HG03342 (cell line): ENCODE data around the gene YJU2.
A peak's percentile ranks its signal among the peaks of the same experiment; 100 is the strongest.
"Not testable (repeated sequence)": the region's sequence is repeated elsewhere in the genome, so short reads cannot be mapped to it uniquely, and the experiment has no call there.

ENCODE experiments used
- ATAC-seq: cut with Tn5 transposase; IDR thresholded peaks from one replicate; pipeline ENCODE4 v1.9.1; 2021; ENCODE audit warnings: mild to moderate bottlenecking, moderate library complexity; ENCODE audit not compliant: unreplicated experiment

YJU2 gene

DNA sequence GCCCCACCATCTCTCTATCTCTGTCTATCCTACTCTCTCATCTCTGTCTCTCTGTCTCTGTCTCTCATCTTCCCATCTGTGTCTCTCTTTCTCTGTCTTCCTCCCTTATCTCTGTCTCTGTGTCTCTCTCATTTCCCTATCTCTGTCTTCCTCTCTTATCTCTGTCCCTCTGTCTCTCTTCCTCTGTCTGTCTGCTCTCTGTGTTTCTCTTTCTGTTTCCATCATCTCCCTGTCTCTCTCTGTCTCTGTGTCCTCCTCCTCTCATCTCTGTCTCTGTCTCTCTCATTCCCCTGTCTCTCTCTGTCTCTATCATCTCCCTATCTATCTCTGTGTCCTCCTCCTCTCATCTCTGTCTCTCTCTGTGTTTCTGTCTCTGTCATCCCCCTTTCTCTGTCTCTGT, 19.1 kb upstream of the YJU2 start:
- ATAC-seq = no peak

DNA sequence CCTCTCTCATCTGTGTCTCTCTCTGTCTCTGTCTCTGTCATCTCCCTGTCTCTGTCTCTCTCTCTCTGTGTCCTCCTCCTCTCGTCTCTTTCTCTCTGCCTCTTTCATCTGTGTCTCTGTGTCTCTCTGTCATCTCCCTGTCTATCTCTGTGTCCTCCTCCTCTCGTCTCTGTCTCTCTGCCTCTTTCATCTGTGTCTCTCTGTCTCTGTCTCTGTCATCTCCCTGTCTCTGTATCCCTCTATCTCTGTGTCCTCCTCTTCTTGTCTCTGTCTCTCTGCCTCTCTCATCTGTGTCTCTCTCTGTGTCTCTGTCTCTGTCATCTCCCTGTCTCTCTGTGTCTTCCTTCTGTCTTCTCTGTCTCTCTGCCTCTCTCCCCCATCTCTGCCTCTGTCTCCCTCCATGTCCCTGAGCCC, 18.1 kb upstream of the YJU2 start:
- ATAC-seq = no peak

DNA sequence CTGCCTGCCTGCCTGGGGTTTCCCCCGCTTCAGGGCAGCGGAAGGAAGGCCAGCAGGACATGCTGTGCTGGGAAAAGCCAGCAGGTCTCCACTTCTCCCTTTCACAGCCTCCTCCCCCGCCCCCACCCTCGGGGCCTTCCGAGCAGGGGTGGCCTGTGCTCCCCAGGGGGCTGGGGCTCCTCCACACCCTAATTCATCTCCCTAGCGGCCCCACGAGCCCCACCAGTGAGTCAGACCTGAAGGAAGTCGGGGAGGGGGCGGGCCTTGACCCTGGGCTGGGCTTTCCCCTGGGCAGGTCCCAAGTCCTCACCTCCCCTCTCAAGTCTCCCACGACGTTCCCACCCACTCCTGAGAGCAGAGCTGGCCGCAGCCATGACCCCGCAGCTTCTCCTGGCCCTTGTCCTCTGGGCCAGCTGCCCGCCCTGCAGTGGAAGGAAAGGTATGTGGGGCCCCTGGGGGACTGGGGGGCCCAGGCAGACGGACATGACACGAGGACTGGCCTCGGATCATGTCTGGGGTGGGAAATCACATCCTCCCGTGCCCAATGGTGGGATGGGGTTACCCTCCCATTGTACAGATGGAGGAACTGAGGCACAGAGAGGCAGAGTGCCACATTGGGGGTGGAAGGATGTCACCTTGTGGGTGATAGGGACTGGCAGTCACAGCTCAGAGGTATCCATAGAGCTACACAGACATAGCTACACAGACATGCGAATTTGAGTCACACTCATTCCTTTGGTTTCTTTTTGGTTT, 17.5 kb upstream of the YJU2 start, which contains the start of gene EBI3:
EBI3 (plus strand) TSS at position 345 of the 753 bp plus-strand sequence; CDS start at position 373, 28 bp downstream.
- peak; percentile 59 for ATAC-seq

DNA sequence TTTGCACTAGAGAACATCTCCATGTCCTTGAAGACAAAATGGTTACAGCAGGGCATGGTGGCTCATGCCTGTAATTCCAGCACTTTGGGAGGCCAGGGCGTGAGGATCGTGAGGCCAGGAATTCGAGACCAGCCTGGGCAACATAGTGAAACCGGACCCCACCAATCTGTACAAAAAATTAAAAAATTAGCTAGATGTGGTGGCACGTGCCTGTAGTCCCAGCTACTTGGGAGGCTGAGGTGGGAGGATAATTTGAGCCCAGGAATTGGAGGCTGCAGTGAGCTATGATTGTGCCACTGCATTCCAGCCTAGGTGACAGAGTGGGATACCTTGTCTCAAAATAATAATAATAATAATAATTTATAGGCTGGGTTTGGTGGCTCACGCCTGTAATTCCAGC, 16.6 kb upstream of the YJU2 start:
- not testable (repeated sequence) for ATAC-seq

DNA sequence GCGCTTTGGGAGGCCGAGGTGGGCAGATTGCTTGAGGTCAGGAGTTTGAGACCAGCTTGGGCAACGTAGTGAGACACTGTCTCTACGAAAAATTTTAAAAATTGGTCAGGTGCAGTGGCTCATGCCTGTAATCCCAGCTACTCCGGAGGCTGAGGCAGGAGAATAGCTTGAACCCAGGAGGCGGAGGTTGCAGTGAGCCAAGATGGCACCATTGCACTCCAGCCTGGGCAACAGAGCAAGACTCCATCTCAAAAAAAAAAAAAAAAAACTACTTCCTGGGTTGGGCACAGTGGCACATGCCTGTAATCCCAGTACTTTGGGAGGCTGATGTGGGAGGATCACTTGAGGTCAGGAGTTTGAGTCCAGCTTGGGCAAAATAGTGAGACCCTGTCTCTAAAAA, 15.4 kb upstream of the YJU2 start:
- not testable (repeated sequence) for ATAC-seq

DNA sequence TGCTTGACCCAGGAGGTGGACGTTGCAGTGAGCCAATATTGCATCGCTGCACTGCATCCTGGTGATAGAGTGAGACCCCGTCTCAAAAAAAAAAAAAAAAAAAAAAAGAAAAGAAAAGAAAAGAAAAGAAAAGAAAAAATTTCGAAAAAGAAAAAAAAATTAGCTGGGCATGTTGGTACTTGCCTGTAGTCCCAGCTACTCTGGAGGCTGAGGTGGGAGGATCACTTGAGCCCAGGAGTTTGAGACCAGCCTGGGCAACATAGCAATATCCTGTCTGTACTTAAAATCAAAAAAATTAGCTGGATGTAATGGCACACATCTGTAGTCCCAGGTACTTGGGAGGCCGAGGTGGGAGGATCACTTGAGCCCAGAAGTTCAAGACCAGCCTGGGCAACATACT, 14.7 kb upstream of the YJU2 start:
- ATAC-seq = not testable (repeated sequence)

DNA sequence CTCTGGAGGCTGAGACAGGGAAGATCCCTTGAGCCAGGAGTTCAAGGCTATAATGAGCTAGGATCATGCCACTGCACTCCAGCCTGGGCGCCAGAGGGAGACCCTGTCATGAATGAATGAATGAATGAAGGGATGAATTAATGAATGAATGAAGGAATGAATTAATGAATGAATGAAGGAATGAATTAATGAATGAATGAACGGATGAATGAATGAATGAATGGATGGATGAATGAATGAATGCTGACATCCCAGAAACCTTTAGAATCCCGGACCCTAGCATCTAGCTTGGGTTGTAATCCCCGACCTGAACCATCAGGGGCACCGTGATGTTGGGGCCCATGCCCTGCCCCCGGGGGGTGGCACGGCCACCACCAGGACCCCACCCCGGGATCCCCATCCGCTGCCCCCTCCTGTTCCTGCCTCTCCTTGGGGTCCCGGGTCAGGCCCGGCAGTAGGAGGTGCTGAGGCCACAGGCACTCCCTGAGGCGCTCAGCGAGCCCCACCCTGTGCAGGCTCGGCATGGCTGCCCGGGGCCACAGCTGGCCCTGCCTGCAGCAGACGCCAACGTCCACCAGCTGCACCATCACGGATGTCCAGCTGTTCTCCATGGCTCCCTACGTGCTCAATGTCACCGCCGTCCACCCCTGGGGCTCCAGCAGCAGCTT, 14.1 kb upstream of the YJU2 start:
- ATAC-seq = no peak

DNA sequence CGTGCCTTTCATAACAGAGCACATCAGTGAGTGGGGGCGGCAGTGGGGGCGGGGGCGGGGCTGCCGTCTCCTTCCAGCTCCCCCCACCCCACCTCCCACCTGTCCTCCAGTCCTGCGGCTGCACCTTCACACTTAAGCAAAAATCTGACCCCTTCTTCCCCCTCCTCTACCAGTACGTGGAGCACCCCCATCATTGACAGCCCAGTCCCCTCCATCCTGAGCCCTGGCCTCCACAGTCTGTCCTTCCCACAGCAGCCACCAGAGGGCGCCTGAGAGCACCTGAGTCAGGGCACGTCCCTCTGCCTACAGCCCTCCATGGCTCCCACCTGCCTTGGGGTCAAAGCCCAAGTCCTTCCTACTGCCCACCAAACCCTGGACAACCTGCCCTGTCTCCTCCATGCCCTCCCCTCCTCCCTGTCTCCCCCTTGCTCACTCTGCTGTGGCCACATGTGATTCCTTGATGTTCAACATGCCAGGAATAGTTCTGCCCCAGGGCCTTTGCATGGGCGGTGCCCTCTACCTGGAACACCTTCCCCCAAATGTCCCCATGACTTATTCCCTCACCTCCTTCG, 13.5 kb upstream of the YJU2 start:
- ATAC-seq = no peak

DNA sequence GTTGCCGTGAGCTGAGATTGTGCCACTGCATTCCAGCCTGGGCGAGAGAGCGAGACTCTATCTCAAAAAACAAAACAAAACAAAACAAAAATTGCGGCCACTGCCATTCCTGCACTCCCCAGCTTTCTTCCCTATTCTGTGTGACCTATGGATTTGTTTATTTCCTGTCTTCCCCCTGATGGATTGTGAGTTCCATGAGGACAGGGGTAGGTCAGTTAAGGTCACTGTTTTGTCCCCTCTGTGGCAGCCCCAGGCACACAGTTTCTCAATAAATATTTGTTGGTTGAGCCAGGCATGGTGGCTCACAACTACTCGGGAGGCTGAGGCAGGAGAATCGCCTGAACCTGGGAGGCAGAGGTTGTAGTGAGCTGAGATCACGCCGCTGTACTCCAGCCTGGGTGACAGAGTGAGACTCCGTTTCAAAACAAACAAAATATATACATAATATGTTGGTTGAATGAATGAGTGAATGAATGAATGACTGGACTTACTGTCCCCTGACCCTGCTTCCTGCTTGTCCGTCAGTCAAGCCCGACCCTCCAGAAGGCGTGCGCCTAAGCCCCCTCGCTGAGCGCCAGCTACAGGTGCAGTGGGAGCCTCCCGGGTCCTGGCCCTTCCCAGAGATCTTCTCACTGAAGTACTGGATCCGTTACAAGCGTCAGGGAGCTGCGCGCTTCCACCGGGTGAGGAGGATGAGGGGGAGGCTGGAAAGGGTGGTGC, 12.6 kb upstream of the YJU2 start:
- no peak for ATAC-seq

DNA sequence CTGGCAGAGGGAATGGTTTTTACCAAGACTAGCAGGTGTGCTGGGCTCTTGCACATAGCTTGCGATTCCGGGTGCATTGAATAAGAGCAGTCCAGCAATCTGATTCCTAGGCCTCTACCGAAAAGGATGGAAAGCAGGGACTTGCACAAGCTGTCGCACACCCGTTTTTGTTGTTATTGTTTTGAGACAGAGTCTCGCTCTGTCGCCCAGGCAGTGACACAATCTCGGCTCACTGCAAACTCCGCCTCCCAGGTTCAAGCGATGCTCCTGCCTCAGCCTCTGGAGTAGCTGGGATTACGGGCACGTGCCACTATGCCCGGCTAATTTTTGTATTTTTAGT, 12.0 kb upstream of the YJU2 start:
- no peak for ATAC-seq

DNA sequence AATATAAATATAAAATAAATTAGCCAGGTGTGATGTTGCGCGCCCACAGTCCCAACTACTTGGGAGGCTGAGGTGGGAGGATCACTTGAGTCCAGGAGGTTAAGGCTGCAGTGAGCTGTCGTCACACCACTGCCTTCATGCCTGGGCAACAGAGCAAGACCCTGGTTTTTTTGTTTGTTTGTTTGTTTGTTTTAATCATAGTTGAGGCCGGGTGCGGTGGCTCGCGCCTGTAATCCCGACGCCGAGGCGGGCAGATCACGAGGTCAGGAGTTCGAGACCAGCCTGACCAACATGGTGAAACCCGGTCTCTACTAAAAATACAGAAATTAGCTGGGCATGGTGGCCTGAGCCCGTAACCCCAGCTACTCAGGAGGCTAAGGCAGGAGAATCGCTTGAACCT, 9.4 kb upstream of the YJU2 start:
- ATAC-seq = not testable (repeated sequence)

DNA sequence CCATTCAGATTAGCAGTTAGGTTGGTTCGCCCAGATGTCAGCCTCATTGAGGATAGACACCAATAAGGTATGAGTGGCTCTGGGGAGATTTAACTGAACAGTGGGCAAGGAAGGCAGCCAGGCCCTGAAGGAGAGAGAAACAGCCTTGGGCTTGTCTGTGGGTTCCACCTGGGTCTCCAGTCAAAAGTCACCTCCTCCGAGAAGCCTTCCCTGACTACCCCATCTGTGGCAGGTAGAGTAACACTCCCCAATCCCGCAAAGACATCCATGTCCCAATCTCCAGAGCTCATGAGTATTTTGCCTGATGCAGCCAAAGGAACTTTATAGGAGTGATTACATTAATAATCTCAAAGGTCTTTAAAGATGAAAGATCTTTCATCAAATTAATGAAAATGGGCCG, 8.0 kb upstream of the YJU2 start:
- ATAC-seq = no peak

DNA sequence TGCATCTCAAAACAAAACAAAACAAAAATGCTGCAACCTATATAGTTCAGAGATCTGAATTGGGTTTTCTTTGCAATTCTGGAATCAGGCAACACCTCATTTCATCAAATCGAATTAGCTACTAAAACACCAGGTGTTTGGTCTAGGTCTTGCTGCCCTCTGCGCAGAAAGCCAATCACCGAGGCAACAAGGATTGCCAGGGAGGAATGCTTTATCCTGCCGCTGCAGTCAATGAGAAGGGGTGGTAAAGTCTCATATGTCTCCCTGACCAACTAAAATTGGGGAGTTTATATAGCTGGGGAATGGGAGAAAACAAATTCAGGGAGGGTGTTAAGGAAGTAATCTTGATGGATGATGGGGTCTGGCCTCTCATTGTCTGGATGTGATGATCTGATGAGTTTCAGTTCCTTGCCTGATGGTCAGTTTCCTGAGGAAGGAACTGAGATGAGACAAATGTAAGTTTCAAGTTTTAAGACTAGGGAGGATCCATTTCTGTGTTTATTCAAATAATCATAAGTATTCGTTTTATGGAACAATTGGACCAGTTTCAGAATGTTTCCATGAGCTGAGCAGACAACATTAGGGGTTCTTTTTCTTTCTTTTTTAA, 5.0 kb upstream of the YJU2 start:
- no peak for ATAC-seq

DNA sequence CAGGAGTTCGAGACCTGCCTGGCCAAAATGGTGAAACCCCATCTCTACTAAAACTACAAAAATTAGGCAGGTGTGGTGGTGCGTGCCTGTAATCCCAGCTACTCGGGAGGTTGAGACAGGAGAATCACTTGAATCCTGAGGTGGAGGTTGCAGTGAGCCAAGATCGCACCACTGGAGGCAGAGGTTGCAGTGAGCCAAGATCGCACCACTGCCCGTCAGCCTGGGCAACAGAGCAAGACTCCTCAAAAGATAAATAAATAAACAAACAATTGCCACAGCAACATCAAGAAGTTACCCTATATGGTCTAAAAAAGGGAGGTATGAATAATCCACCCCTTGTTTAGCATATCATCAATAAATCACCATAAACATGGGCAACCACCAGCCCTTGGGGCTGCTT, 942 bp upstream of the YJU2 start:
- not testable (repeated sequence) for ATAC-seq

DNA sequence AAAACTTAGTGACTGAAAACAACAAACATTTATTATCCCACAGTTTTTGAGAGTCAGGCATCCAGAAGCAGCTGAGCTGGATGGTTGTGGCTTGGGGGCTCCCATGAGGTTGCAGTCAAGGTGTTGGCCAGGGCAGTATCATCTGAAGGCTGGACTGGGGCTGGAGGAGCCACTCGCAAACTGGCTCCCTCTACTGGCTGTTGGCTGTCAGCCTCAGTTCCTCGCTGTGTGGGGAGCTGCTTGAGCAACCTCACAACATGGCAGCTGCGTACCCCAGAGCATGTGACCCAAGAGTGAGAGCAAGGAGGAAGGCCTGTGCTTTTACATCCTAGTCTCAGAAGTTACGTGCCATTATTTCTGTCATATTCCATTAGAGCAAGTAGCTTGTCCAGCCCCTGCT, 9.7 kb downstream of the YJU2 start:
- ATAC-seq = no peak

DNA sequence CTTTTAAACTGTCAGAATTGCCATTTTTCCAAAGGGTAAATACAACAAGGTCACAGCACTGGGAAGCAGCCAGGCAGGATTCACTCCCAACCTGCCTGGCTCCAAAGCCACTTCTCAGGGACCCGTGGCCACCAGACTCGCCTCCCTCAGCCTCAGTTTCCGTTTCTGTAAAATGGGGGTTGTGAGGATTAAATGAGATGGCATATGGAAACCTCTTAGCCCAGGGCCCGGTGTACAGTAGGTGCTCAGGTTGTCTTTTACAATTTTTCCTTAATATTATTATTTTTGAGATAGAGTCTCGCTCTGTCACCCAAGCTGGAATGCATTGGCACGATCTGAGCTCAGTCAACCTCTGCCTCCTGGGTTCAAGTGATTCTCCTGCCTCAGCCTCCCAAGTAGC, 10.1 kb downstream of the YJU2 start:
- no peak for ATAC-seq

DNA sequence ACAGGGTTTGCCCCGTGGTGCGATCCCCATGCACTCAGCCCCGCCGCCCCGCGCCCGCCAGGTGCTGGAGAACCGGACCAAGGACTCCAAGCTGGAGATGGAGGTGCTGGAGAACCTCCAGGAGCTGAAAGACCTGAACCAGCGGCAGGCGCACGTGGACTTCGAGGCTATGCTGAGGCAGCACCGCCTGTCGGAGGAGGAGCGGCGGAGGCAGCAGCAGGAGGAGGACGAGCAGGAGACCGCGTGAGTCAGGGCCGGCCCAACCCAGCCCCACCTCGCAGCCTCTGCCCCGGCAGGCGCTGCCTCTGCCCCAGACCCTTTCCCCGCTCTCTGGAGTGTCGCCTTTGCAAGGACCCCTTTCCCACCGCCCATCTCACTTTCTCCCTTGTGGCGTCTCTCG, 11.3 kb downstream of the YJU2 start:
- ATAC-seq = no peak

DNA sequence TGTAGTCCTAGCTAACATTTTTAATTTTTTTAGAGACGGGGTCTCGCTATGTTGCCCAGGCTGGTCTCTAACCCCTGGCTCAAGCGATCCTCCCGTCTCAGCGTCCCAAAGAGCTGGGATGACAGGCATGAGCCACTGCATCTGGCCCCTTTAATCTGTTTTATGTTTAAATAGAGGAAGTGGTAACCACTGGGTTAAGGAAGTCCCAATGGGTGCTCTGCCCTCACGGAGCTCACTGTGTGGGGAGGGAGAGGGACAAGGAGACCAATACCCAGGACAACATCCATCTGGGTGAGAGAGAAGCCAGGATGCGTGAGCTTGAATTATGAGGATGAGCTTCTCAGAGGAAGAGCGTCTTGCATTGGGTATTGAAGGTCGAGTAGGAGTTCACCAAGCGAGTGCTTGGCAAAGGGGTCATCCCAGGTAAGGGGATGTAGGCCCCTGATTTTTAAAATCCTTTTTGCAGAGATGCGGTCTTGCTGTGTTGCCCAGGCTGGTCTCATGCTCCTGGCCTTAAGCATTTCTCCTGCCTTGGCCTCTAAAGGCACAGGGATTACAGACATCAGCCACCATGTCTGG, 13.8 kb downstream of the YJU2 start:
- no peak for ATAC-seq

DNA sequence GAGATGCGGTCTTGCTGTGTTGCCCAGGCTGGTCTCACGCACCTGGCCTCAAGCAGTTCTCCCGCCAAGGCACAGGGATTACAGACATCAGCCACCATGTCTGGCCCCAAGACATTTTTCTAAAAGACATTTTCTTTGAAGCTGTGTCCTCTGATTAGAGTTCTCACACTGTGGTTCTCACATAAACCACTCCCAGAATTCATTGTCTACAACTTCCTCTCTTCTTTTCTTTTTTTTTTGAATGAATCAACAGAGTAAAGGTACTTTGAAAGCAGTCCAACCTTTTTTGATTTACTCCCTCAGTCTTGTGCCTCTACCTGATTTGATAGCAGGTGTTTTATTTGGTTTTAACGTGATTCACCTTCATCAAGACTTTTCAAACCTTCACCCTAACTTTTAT, 17.9 kb downstream of the YJU2 start:
- no peak for ATAC-seq

DNA sequence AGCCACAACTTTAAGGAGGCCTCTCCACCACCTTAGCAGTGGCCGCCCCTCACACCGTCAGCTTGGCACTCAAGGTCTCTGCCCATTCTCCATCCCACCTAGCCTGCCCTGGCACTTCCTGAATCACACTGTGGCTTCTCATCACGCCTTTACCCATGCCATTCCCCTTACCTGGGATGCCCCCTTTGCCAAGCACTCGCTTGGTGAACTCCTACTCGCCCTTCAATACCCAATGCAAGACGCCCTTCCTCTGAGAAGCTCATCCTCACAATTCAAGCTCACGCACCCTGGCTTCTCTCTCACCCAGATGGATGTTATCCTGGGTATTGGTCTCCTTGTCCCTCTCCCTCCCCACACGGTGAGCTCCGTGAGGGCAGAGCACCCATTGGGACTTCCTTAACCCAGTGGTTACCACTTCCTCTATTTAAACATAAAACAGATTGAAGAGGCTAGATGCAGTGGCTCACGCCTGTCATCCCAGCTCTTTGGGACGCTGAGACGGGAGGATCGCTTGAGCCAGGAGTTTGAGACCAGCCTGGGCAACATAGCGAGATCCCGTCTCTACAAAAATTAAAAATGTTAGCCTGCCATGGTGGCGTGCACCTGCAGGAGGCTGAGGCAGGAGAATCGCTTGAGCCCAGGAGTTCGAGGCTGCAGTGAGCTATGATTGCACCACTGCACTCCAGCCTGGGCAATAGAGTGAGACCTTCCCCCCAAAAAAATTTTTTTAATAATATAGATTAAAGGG, 19.5 kb downstream of the YJU2 start:
- ATAC-seq = no peak
